Endothelial cell (in vitro differentiated cells): ENCODE measurements around the gene GPT2. TPM values are rescaled to one million over a fixed set of nuclear protein-coding genes. Genes with fewer than 3 reads are reported as not detected.

Experiments
- DNase-seq: peaks from one replicate; pipeline ENCODE4 v3.0.0; 2021; ENCODE audit warnings: low spot score
- H3K27ac Mint-ChIP-seq: one replicate; pipeline ENCODE4 v1.8.0; 2021; ENCODE audit warnings: mixed read lengths, inconsistent platforms; ENCODE audit not compliant: unreplicated experiment
- H3K27me3 Mint-ChIP-seq: one replicate; pipeline ENCODE4 v1.8.0; 2021; ENCODE audit warnings: mild to moderate bottlenecking, moderate library complexity, mixed read lengths, inconsistent platforms; ENCODE audit not compliant: unreplicated experiment
- H3K36me3 Mint-ChIP-seq: one replicate; pipeline ENCODE4 v1.8.0; 2021; ENCODE audit warnings: mild to moderate bottlenecking, low read depth, mixed read lengths, inconsistent platforms; ENCODE audit not compliant: unreplicated experiment
- H3K4me1 Mint-ChIP-seq: one replicate; pipeline ENCODE4 v1.8.0; 2021; ENCODE audit warnings: mild to moderate bottlenecking, mixed read lengths, inconsistent platforms; ENCODE audit not compliant: unreplicated experiment
- H3K4me3 Mint-ChIP-seq: one replicate; pipeline ENCODE4 v1.8.0; 2021; ENCODE audit warnings: mild to moderate bottlenecking, mixed read lengths, inconsistent platforms; ENCODE audit not compliant: unreplicated experiment
- H3K9me3 Mint-ChIP-seq: one replicate; pipeline ENCODE4 v1.8.0; 2021; ENCODE audit warnings: mixed read lengths, inconsistent platforms; ENCODE audit not compliant: unreplicated experiment
- CTCF ChIP-seq: fragments of 200-600 bp; sonication (generic); IDR thresholded peaks from one replicate; pipeline ENCODE4 v1.5.0; 2021; ENCODE audit warnings: antibody characterized with exemption; ENCODE audit not compliant: unreplicated experiment
- long read RNA-seq: library from polyadenylated mRNA; unstranded; transcript quantifications from one replicate; pipeline ENCODE4 v2.0.0, GENCODE V29; 2020; ENCODE audit not compliant: unreplicated experiment
- total RNA-seq: library from RNA; stranded (reverse); fragmentation: NEBNext Ultra II Directional; extraction: Animal tissue kit (Norgen Biotek cat#: 25700); gene quantifications from one replicate; pipeline ENCODE4 v1.2.1, GENCODE V29; 2021; ENCODE audit not compliant: unreplicated experiment

The GPT2 gene
- total RNA-seq = 15.6 TPM
- long read RNA-seq, transcript GPT2-201 (12 exons, 3,984 nt) = major isoform, 18 of 20 reads
- long read RNA-seq, partial matches to known transcripts = 0 of 20 reads
- long read RNA-seq, other reads (novel, unspliced or antisense) = 2 of 20 reads

- Mint-ChIP-seq H3K4me3 (peak within 1 kb of the TSS; percentile 97), H3K27me3 (peaks cover 21% of the 10 kb centered on the region), H3K4me1 (peaks cover 17% of the 10 kb centered on the region)
These were observed at the start of gene GPT2 for GRCh38 chr16:46883690-46884512. Gene GPT2 (plus strand): TSS chr16:46884362. CDS start chr16:46884716, 354 bp downstream.

DNA sequence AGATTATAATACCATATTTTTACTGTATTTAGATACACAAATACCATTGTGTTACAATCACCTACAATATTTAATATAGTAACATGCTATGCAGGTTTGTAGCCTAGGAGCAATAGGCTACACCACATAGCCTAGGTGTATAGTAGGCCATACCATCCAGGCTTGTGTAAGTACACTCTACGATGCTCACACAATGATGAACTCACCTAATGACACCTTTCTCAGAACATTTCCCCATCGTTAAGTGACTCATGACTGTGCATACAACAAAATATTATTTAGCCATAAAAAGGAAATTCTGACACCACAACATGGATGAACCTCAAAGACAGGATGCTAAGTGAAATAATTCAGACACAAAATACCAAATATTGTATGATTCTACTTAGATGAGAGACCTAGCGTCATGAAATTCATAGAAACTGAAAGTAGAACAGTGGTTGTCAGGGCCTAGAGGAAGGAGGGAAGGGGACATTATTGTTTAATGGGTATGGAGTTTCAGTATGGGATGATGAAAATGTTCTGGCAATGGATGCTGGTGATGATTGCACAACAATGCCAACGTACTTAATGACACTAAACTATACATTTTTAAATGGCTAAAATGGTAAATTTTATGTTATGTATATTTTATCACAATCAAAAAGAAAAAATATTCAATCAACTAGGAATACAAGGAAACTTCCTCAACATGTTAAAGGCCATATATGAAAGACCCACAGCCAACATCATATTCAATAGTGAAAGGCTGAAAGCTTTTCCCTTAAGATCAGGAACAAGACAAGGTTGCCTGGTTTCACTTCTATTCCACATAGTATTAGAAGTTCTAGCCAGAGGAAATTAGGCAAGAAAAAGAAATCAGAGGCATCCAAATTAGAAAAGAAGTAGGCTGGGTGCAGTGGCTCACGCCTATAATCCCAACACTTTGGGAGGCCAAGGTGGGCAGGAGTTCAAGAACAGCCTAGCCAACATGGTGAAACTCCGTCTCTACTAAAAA, 47.3 kb upstream of the GPT2 start:
- H3K4me1 Mint-ChIP-seq = no peaks in the 10 kb centered on the region

More at GRCh38 chr16:46883690-46884512, at the start of gene GPT2:
- peaks cover 10% of the 10 kb centered on the region for H3K36me3 Mint-ChIP-seq
- TF ChIP-seq CTCF = no peak
- H3K27ac Mint-ChIP-seq = peak within 1 kb of the TSS; percentile 88
- no peaks in the 10 kb centered on the region for H3K9me3 Mint-ChIP-seq
- DNase-seq = peak; percentile 97

DNA sequence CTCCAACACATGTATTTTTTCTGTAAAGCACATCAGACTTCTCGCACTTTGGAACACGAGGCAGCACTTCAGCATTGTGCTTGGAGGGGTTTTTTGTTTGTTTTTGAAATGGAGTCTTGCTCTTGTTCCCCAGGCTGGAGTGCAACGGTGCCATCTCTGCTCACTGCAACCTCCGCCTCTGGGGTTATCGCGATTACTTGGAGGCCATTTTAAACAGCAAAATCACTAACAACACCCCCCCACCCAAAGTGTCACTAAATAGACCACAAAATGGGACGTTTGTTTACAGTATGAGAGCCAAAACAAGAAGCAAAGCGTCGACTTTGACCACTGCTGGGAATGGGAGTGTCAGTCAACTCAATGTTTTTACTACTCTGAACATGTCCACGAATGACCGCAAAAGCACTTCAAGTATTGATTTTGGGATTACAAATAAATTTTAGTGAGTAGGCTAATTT, 44.1 kb upstream of the GPT2 start:
- Mint-ChIP-seq H3K27me3 (no peaks in the 10 kb centered on the region), H3K4me3 (no peak overlapping the region), H3K36me3 (no peaks in the 10 kb centered on the region), H3K9me3 (no peaks in the 10 kb centered on the region), H3K27ac (no peak overlapping the region), H3K4me1 (no peaks in the 10 kb centered on the region)
- no peak for DNase-seq
- no peak for TF ChIP-seq CTCF

More for the DNA sequence above, 47.3 kb upstream of the GPT2 start:
- Mint-ChIP-seq H3K4me3 (no peak overlapping the region), H3K27ac (no peak overlapping the region), H3K27me3 (no peaks in the 10 kb centered on the region), H3K36me3 (no peaks in the 10 kb centered on the region), H3K9me3 (no peaks in the 10 kb centered on the region)
- no peak for TF ChIP-seq CTCF
- DNase-seq = no peak

- Mint-ChIP-seq H3K27ac (no peak overlapping the region), H3K27me3 (no peaks in the 10 kb centered on the region)
- no peak for DNase-seq
These were observed 41.8 kb upstream of the GPT2 start for GRCh38 chr16:46842192-46842895.

More at GRCh38 chr16:46842192-46842895, 41.8 kb upstream of the GPT2 start:
- Mint-ChIP-seq H3K4me3 (no peak overlapping the region), H3K36me3 (no peaks in the 10 kb centered on the region), H3K9me3 (no peaks in the 10 kb centered on the region), H3K4me1 (no peaks in the 10 kb centered on the region)
- TF ChIP-seq CTCF = no peak
